Epithelial cell of umbilical artery (primary cell): ENCODE results near the gene GCA. TPM values are rescaled to one million over a fixed set of nuclear protein-coding genes. Genes with fewer than 3 reads are reported as not detected.

Experiments
- total RNA-seq: library from RNA; depleted of rRNA; stranded (reverse); fragments of >200 nt; gene quantifications from 2 replicates; pipeline ENCODE4 v1.2.3, GENCODE V29; 2014

Gene GCA, protein sequence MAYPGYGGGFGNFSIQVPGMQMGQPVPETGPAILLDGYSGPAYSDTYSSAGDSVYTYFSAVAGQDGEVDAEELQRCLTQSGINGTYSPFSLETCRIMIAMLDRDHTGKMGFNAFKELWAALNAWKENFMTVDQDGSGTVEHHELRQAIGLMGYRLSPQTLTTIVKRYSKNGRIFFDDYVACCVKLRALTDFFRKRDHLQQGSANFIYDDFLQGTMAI
- 31.5 and 37.4 TPM in 2 replicates for total RNA-seq

DNA sequence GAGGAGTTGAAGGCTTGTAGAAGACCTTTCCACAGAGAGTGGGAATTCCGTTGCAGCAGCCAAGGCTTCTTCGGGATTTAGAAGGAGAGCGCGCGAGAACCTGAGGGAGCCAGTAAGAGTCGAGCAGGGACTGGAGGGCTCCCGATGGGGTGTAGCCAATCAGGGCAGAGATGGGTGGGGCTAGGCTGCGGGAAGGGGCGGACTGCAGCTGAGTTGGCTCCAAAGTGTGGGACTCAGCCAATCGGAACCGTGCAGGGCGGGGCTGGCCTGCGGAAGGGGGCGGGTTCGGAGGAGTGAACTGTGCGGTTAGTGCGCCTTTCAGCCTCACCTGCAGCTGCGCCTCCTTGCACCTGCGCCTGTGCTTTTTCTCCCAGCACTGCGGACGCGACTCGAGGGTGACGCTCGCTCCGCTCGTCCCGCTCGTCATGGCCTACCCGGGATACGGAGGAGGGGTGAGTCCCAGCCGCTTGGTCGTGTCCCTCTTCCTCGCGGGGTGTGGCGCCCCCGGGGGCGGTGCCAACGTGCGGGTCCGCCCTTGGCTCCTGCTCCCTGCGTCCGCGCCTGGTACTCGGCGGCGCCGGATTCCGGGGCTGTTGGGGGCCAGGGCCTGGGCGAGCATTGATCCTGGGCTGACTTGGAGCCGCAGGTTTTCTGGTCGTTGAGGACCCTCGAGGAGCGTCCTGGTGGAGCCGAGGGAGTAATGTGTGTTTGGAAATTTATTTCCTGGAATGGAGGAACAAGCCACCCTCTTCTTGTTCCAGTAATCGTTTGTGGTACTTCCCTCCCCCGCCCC lies at the start of gene GCA:
TSS of gene GCA (plus strand) at position 309 of the 793 bp plus-strand sequence. CDS start at position 426, 117 bp downstream.

DNA sequence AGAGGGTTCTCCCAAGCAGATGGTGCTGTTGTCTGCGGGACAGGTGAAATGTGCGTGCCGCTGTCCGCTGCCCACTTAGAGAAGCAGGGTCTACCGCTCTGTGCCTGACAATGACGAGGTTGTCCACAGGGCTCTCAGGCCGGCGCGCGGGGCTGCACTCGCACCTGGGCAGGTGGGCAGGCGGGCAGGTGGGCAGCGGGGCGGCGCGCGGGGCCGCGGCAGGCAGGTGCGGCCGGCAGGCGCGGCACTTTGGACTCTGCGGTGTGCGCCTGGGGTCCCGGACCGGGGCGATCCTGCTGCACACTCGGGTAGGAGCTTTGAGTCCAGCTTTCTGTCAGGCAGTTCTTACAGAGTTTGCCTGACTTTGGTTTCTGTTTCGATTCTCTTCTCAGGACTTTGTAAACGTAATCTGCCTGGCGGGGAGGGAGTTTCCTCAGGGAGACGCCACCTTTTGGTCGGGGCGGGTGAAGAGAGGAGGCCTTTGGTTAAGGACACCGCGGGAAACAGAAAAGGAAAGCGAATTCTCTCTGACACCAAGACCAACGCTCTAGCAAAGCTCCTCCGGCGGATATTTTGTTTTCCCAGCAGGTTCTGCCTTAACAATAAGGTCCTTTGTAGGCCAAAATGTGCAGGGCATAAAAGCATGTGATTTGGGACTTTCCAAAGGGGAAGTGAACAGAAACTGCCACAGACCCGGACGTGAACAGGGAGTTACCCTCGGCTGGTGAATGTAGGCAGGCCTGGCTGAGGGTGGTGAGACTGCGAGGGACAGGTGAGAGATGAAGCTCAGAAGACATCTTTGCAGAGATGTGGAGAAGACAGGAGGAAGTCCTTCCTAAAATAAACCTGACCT lies 25.4 kb upstream of the GCA start, which contains the start of gene IFIH1:
TSS of gene IFIH1 (minus strand) at position 357 of the 853 bp plus-strand sequence. CDS start 377 bp downstream, outside the sequence.

Other genes with a start within 250 kb of the GCA start
- gene GCG, start 191.9 kb upstream of the GCA start, total RNA-seq = not detected in 2 replicates
- gene FAP, start 100.7 kb upstream of the GCA start, total RNA-seq = 7.1 and 40.3 TPM in 2 replicates
- 8.4 and 60.8 TPM in 2 replicates for gene IFIH1, start 25.4 kb upstream of the GCA start, total RNA-seq